ENCODE measurements around the gene SOCS6.
"Not testable (repeated sequence)": the region's sequence is repeated elsewhere in the genome, so short reads cannot be mapped to it uniquely, and the experiment has no call there.

The SOCS6 gene, protein sequence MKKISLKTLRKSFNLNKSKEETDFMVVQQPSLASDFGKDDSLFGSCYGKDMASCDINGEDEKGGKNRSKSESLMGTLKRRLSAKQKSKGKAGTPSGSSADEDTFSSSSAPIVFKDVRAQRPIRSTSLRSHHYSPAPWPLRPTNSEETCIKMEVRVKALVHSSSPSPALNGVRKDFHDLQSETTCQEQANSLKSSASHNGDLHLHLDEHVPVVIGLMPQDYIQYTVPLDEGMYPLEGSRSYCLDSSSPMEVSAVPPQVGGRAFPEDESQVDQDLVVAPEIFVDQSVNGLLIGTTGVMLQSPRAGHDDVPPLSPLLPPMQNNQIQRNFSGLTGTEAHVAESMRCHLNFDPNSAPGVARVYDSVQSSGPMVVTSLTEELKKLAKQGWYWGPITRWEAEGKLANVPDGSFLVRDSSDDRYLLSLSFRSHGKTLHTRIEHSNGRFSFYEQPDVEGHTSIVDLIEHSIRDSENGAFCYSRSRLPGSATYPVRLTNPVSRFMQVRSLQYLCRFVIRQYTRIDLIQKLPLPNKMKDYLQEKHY

DNA sequence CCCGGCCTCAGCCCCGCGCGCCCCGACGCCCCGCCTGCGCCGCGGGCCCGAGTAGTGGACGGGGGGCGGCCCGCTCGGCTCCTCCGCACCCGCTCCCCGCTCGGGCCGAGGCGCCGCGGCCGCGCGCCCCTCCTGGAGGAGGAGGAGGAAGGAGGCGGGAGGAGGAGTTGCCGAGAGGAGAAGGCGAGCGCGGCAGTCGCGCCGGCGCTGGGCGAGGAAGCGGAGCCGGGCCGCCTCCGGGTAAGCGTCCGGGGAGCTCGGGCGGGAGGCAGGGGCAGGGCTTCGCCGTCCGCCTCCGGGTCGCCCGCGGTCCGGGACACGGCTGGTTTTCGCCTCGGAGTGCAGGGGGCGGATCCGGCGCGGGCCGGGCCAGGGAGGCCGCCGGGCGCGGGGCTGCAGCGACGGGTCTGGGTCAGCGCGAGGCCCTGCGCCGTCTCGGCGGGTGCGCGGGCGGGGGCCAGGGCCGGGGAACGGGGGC, at the start of gene SOCS6:
TSS of gene SOCS6 (plus strand) at position 195 of the 478 bp plus-strand sequence. CDS start 35,624 bp downstream, outside the sequence.
- Histone ChIP-seq H3K27ac (ENCODE audit: low read depth, low read length) (peak within 1 kb of the TSS; percentile 87), H3K36me3 (ENCODE audit: control insufficient read depth, insufficient read depth, low read length) (no peaks in the 10 kb centered on the region), H3K4me1 (ENCODE audit: control insufficient read depth, insufficient read depth, low read length) (peaks cover 11% of the 10 kb centered on the region), H3K9ac (ENCODE audit: low read length) (peak within 1 kb of the TSS; percentile 88), H3K4me3 (ENCODE audit: low read length) (peak within 1 kb of the TSS; percentile 94), H3K27me3 (ENCODE audit: control insufficient read depth, insufficient read depth, low read length) (no peaks in the 10 kb centered on the region)

DNA sequence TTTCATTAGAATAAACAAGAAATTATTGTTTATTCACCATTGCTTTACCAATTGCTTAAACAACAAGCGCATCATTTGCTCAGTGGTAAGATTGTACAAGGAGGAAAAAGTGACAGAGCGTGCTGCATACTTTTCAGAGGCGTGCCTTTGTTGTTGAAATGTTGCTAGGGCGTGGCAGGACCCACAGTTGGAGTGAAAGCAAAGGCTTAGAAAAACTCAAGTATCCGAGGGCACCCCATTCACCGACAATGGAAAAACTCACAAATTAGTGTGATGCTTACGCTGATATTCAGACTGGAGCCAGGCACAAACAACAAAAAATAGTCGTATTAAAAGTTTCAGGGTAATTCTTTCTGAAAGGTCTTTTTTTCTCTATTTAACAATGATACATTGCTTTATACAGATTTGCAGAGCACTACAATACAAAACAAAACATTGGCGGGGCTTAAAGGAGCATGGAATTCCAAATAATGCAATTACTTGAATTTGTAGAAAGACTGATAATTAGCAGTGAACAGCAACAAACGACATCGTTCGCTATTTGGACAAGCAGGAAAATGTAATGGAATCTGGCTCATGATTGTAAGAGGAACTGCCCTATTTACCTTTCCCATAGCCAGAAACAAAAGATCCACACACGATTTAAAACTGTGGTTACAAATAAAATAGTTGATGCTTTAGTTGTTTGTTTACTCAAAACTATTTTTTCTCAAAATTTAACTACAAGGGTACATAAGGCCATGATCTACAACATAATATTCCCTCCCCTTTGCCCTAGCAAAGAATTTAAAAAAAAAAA, 45.5 kb upstream of the SOCS6 start:
- no peak overlapping the region for H3K4me3 ChIP-seq (ENCODE audit: low read length)
- no peaks in the 10 kb centered on the region for H3K27me3 ChIP-seq (ENCODE audit: control insufficient read depth, insufficient read depth, low read length)
- H3K4me1 ChIP-seq (ENCODE audit: control insufficient read depth, insufficient read depth, low read length) = peaks cover 8% of the 10 kb centered on the region
- H3K27ac ChIP-seq (ENCODE audit: low read depth, low read length) = no peak overlapping the region
- no peak overlapping the region for H3K9ac ChIP-seq (ENCODE audit: low read length)
- H3K36me3 ChIP-seq (ENCODE audit: control insufficient read depth, insufficient read depth, low read length) = no peaks in the 10 kb centered on the region

- Histone ChIP-seq H3K36me3 (ENCODE audit: control insufficient read depth, insufficient read depth, low read length) (no peaks in the 10 kb centered on the region), H3K4me1 (ENCODE audit: control insufficient read depth, insufficient read depth, low read length) (peaks cover 8% of the 10 kb centered on the region), H3K27ac (ENCODE audit: low read depth, low read length) (peak overlapping the region; percentile 55), H3K4me3 (ENCODE audit: low read length) (no peak overlapping the region), H3K9ac (ENCODE audit: low read length) (no peak overlapping the region), H3K27me3 (ENCODE audit: control insufficient read depth, insufficient read depth, low read length) (no peaks in the 10 kb centered on the region)
Observed at GRCh38 chr18:70246061-70246466, 42.8 kb upstream of the SOCS6 start.

DNA sequence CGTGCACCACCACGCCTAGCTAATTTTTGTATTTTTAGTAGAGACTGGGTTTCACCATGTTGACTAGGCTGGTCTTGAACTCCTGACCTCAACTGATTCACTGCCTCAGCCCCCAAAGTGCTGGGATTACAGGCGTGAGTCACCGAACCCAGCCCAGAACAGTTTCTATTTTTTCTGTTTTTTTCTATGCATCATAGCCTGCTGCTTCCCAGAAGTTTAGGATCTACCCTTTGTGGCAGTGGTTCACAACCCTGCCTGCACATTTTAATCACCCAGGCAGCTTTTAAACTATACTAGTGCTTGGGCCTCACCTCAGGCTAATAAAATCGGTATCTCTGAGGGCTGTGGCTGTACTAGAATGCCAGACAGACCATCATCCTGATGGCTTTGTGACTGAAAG, 39.7 kb upstream of the SOCS6 start:
- H3K27ac ChIP-seq (ENCODE audit: low read depth, low read length) = no peak overlapping the region
- no peak overlapping the region for H3K9ac ChIP-seq (ENCODE audit: low read length)
- H3K36me3 ChIP-seq (ENCODE audit: control insufficient read depth, insufficient read depth, low read length) = no peaks in the 10 kb centered on the region
- no peak overlapping the region for H3K4me3 ChIP-seq (ENCODE audit: low read length)
- no peaks in the 10 kb centered on the region for H3K27me3 ChIP-seq (ENCODE audit: control insufficient read depth, insufficient read depth, low read length)
- H3K4me1 ChIP-seq (ENCODE audit: control insufficient read depth, insufficient read depth, low read length) = peaks cover 8% of the 10 kb centered on the region

GRCh38 chr18:70249861-70250260, 39.0 kb upstream of the SOCS6 start:
- not testable (repeated sequence) for H3K27me3 ChIP-seq (ENCODE audit: control insufficient read depth, insufficient read depth, low read length); H3K9ac ChIP-seq (ENCODE audit: low read length); H3K36me3 ChIP-seq (ENCODE audit: control insufficient read depth, insufficient read depth, low read length); H3K4me1 ChIP-seq (ENCODE audit: control insufficient read depth, insufficient read depth, low read length); H3K27ac ChIP-seq (ENCODE audit: low read depth, low read length); H3K4me3 ChIP-seq (ENCODE audit: low read length)

GRCh38 chr18:70250781-70251180, 38.1 kb upstream of the SOCS6 start:
- Histone ChIP-seq H3K9ac (ENCODE audit: low read length) (no peak overlapping the region), H3K36me3 (ENCODE audit: control insufficient read depth, insufficient read depth, low read length) (no peaks in the 10 kb centered on the region), H3K27me3 (ENCODE audit: control insufficient read depth, insufficient read depth, low read length) (no peaks in the 10 kb centered on the region), H3K4me3 (ENCODE audit: low read length) (no peak overlapping the region), H3K27ac (ENCODE audit: low read depth, low read length) (no peak overlapping the region), H3K4me1 (ENCODE audit: control insufficient read depth, insufficient read depth, low read length) (peaks cover 8% of the 10 kb centered on the region)

DNA sequence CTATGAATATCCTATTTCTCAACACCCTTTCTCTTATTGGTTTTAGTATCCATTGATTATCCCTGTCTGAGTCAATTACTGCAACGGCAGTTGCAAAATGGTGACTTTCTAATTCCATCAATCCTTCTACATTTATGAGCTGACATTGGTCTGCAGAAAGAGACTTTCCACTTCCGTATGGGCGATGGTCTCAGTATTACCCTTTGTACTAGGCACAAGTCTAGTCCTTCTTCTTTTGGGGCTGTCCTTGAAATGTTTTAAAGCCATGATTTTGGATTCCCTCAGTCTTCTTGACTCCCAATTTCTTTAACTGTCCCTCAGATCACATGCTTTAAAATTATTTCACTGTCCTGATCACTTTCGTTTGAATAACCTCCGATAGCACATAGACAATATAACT, 32.7 kb upstream of the SOCS6 start:
- Histone ChIP-seq H3K4me1 (ENCODE audit: control insufficient read depth, insufficient read depth, low read length) (no peaks in the 10 kb centered on the region), H3K27me3 (ENCODE audit: control insufficient read depth, insufficient read depth, low read length) (no peaks in the 10 kb centered on the region), H3K9ac (ENCODE audit: low read length) (no peak overlapping the region), H3K36me3 (ENCODE audit: control insufficient read depth, insufficient read depth, low read length) (no peaks in the 10 kb centered on the region), H3K4me3 (ENCODE audit: low read length) (no peak overlapping the region), H3K27ac (ENCODE audit: low read depth, low read length) (no peak overlapping the region)

- no peak overlapping the region for H3K4me3 ChIP-seq (ENCODE audit: low read length)
- no peaks in the 10 kb centered on the region for H3K36me3 ChIP-seq (ENCODE audit: control insufficient read depth, insufficient read depth, low read length)
- no peak overlapping the region for H3K9ac ChIP-seq (ENCODE audit: low read length)
- H3K27me3 ChIP-seq (ENCODE audit: control insufficient read depth, insufficient read depth, low read length) = no peaks in the 10 kb centered on the region
- no peaks in the 10 kb centered on the region for H3K4me1 ChIP-seq (ENCODE audit: control insufficient read depth, insufficient read depth, low read length)
- no peak overlapping the region for H3K27ac ChIP-seq (ENCODE audit: low read depth, low read length)
Observed at GRCh38 chr18:70256994-70257393, 31.9 kb upstream of the SOCS6 start.

- H3K4me1 ChIP-seq (ENCODE audit: control insufficient read depth, insufficient read depth, low read length) = no peaks in the 10 kb centered on the region
- no peak overlapping the region for H3K4me3 ChIP-seq (ENCODE audit: low read length)
- no peak overlapping the region for H3K27ac ChIP-seq (ENCODE audit: low read depth, low read length)
- H3K36me3 ChIP-seq (ENCODE audit: control insufficient read depth, insufficient read depth, low read length) = no peaks in the 10 kb centered on the region
- no peak overlapping the region for H3K9ac ChIP-seq (ENCODE audit: low read length)
- no peaks in the 10 kb centered on the region for H3K27me3 ChIP-seq (ENCODE audit: control insufficient read depth, insufficient read depth, low read length)
Observed at GRCh38 chr18:70258243-70258642, 30.6 kb upstream of the SOCS6 start.

GRCh38 chr18:70260683-70261082, 28.2 kb upstream of the SOCS6 start:
- Histone ChIP-seq H3K4me1 (ENCODE audit: control insufficient read depth, insufficient read depth, low read length) (no peaks in the 10 kb centered on the region), H3K27me3 (ENCODE audit: control insufficient read depth, insufficient read depth, low read length) (no peaks in the 10 kb centered on the region), H3K9ac (ENCODE audit: low read length) (no peak overlapping the region), H3K27ac (ENCODE audit: low read depth, low read length) (no peak overlapping the region), H3K4me3 (ENCODE audit: low read length) (no peak overlapping the region), H3K36me3 (ENCODE audit: control insufficient read depth, insufficient read depth, low read length) (no peaks in the 10 kb centered on the region)

DNA sequence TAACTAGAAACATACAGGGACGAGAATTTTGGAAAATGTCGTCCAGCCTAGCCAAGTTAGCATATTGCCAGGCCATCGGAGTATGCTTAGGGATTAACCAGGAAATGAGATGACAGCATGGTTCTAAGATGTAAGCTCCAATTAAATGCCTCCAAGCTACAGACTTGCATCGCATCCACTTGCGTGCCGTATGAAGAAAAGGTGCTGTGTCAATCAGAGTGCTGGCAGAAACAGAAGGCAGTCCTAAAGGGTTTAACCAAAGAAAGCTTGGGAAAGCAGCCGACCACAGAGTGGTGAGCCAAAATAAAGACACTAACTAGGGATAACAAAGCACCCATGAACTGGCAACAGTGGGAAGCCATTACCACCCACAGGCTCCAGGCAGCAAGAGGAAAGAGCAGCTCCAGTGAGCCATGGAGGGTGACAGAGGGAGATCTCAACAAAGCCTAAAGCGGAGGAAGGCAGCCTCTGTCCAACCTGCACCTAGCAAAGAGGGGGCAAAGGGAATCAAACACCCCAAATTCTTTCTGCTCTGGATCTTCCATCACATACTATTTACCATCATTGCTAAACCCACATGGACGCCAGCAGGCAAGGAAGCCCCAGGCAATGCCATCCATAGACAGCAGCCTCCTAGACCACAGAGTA, 27.6 kb upstream of the SOCS6 start:
- no peak overlapping the region for H3K4me3 ChIP-seq (ENCODE audit: low read length)
- no peaks in the 10 kb centered on the region for H3K4me1 ChIP-seq (ENCODE audit: control insufficient read depth, insufficient read depth, low read length)
- H3K36me3 ChIP-seq (ENCODE audit: control insufficient read depth, insufficient read depth, low read length) = no peaks in the 10 kb centered on the region
- no peak overlapping the region for H3K9ac ChIP-seq (ENCODE audit: low read length)
- no peaks in the 10 kb centered on the region for H3K27me3 ChIP-seq (ENCODE audit: control insufficient read depth, insufficient read depth, low read length)
- no peak overlapping the region for H3K27ac ChIP-seq (ENCODE audit: low read depth, low read length)

GRCh38 chr18:70263336-70263735, 25.5 kb upstream of the SOCS6 start:
- Histone ChIP-seq H3K27ac (ENCODE audit: low read depth, low read length) (no peak overlapping the region), H3K4me1 (ENCODE audit: control insufficient read depth, insufficient read depth, low read length) (no peaks in the 10 kb centered on the region), H3K36me3 (ENCODE audit: control insufficient read depth, insufficient read depth, low read length) (no peaks in the 10 kb centered on the region), H3K9ac (ENCODE audit: low read length) (no peak overlapping the region), H3K27me3 (ENCODE audit: control insufficient read depth, insufficient read depth, low read length) (no peaks in the 10 kb centered on the region), H3K4me3 (ENCODE audit: low read length) (no peak overlapping the region)
